HG03139 (cell line): ENCODE results near the gene CCR6.
A peak's percentile ranks its signal among the peaks of the same experiment; 100 is the strongest.

ENCODE experiments used
- ATAC-seq: cut with Tn5 transposase; IDR thresholded peaks from one replicate; pipeline ENCODE4 v1.9.1; 2021; ENCODE audit not compliant: unreplicated experiment

The CCR6 gene

DNA sequence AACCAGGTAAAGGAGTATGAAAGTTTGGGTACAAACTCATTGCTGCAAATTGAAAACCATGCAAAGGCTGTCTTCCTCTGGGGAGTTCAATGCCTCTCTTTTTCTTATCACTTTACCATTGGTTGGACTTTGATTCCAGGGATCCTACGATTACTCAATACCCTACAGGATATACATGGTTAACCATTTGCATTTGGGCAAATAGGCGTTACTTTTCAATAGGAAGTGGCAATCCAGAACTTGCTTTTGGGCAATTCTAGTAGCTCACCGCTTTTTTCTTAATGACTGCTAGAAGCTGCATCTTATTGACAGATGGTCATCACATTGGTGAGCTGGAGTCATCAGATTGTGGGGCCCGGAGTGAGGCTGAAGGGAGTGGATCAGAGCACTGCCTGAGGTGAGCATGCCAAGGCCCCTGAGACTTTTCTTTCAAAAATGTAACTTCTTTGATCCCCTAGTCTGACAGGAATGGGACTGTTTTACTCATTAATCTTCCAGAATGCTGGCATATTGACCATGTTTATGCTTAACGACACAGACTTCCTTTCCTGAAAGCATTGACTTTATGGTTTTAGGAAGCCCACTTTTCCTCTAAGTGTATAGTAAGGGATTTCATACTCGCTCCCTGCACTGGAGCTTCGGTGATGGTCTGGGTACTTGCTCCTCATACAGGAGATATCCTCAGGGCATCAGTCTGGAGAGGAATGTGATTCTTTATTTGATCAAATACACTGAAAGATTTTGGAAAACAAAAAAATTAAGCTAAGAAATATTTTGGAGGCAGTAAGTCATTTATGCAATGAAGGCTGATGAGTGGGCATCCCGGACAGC is at the start of gene CCR6:
TSS of gene CCR6 (plus strand) at position 270 of the 831 bp plus-strand sequence. CDS start 13,039 bp downstream, outside the sequence.
- no peak for ATAC-seq

DNA sequence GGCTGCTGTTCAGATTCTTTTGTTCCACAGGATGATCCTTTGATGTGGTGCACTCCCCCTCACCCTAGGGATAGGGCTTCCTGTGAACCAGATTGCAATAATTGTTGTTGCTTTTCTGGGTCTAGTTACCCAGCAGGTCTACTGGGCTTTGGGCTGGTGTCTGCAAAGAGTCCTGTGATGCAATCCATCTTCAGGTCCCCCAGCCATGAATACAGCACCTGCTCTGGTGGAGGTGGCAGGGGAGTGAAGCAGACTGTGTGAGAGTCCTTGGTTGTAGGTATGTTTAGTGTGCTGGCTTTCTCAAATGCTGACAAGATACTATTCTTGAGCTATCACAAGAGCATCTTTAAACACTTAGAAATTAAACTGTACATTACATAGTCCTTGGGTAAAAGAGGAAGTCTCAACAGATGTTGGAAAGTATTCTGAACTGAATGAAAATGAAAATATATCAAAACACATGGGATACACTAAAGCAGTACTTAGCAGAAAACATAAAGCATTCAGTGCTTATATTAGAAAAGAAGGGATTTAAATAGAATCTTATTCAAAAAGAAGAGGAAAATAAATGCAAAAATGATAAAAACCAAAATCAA is 49.1 kb upstream of the CCR6 start:
- no peak for ATAC-seq

DNA sequence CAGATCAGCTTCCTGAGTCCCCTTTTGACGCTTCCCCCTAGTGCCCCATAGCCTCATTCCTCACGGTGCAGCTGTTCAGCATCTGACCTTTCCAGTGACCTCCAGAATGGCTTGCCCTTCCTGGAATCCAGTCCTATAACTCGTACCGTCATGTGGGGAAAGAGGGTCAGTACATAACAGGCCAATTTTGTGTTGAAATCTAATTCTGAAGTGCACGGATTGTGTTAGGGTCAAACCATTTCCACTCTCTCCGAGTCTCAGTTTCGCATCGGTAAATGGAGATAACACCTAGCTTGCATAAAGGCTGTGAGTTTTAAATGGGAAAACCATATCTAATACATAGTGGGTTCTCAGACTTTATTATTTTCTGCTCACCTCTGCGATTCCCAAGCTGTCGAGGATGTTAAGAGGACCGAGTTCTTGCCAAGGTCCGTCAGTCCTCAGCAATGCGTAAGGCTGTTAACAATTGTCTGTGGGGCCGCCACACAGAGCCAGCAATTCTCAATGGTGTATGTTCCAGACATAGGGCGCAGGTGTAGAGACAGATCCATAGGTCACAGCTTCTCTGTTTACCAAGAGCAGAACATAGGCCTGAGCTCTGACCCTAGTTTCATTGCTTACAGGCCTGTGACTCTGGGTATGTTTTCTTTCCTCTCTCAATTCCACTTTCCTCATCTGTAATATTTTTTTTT is 45.5 kb upstream of the CCR6 start:
- ATAC-seq: no peak

DNA sequence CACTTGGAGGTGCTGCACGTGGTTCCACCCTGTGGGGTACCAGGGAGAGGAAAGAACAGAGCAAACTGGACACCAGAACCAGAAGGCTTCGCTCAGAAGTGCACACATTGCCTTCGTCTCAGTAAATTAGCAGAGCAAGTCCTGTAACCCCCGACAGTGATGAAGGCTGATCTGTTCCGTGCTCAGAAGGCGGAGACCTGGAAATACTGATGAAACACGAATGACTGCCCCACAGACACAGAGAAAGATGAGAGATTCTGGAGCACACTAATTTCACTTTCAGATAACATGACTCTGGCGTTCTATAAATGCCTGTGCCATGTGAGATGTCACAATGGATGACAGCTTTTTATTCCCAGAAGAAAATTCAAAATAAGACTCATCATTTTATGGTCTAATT is 44.2 kb upstream of the CCR6 start:
- no peak for ATAC-seq

DNA sequence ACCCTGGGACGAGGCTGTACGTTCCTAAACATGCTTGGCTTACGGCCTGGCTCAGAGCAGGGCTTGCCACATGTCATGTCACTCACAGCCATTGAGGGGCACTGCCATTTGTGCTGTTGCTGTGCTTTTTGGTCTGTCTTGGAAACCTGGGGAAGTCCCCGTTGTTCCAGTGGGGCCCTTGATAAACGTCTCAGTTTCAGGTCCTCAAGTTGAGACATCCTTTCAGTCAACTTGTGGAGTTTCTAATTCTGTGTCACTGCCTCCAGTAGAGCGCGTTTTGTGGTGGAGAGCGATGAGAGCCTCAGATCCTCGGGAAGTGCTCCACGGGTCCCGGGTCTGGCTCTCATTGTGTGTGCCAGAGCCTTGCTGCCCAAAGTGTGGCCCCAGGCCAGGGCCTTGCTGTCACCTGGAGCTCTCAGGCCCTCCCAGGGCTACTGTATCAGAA is 43.0 kb upstream of the CCR6 start:
- peak; percentile 99 for ATAC-seq

DNA sequence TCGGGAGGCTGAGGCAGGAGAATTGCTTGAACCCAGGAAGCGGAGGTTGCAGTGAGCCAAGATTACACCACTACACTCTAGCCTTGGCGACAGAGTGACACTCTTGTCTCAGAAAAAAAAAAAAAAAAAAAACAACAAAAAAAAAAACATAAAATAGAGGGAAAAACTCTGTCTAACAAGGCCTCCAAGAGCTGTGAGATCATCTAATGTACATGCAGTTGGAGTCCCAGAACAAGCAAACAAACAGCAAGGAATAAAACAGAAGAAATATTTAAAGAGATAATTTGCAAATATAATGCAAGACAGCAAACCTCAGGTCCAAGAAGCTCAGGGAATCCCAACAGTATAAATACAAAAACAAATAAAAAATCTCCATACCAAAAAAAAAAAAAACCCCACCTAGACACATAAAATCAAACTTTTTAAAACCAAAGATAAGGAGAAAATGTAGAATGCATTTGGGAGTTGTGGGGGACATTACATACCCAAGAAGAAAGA is 35.0 kb upstream of the CCR6 start:
- no peak for ATAC-seq

DNA sequence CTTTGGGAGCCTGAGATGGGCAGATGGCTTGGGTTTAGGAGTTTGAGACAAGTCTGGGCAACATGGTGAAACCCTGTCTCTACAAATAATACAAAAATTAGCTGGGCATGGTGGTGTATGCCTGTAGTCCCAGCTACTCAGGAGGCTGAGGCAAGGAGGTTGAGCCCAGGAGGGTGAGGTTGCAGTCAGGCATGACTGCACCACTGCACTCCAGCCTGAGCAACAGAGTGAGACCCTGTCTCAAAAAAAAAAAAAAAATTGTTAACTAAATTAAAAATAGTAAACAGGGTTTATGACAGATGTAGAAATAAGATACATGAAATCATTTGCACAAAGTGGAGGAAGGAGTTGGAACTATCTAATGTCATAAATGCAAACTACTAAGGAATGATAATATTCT is 34.2 kb upstream of the CCR6 start:
- ATAC-seq: peak; percentile 29

DNA sequence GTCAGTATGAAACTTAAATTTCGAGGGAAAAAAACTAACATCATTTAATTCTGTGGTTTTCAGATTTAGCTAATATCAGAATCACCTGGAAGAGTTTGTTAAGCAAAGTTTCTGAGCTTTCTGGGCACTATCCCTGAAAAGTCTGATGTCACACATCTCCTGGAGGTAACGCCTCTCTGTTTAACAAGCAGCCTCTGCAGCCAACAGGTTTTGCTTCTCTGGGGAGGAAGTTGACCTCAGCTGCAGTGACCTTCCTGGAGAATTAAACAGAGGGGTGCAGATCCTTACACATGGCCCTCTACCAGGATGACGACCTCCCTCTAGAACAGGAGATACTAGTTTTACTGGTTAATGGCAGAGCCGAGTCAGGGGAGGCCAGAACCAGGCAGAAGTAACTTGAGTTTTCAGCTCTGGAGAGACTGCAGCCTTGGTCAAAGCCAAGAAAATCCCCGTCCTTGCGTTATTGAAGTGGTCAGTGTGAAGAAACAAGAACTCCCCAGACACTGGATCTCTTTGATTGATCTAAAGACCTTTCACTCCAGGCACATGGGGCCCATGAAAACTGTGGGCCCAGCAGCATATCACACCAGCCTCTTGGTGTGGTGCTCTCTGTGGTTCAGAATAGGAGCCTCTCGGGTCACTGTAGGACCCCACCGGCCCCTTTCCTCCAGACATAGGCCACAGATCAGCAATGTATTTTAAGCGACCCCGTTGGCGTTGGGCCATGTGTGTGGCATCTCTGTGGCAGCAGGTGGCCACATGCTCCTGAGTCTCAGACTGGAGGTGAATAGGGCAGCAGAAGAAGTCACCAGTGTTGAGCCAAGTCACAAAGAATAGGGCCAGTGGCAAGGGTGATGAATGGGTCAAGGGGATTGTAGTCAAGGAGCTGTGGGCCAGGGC is 33.4 kb upstream of the CCR6 start:
- ATAC-seq: no peak

DNA sequence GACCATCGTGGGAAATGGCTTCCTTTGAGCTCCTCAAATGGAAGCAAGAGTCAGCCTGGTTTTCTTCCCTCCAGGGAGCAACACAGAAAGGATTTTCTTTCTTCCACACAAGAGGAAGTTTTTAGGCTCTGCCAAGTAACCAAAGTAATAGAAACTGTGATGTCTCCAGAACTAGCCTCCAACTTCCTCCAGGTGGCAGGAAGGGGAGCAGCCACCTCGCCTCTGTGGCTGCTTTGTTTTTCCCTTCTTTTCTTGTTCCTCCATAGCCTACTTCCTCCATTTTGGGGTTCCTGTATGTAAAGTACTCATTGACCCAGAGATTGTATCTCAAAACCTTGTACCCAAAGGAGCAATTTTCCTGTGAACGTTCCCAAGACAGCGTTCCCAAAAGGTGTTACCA is 32.7 kb upstream of the CCR6 start:
- ATAC-seq: no peak

DNA sequence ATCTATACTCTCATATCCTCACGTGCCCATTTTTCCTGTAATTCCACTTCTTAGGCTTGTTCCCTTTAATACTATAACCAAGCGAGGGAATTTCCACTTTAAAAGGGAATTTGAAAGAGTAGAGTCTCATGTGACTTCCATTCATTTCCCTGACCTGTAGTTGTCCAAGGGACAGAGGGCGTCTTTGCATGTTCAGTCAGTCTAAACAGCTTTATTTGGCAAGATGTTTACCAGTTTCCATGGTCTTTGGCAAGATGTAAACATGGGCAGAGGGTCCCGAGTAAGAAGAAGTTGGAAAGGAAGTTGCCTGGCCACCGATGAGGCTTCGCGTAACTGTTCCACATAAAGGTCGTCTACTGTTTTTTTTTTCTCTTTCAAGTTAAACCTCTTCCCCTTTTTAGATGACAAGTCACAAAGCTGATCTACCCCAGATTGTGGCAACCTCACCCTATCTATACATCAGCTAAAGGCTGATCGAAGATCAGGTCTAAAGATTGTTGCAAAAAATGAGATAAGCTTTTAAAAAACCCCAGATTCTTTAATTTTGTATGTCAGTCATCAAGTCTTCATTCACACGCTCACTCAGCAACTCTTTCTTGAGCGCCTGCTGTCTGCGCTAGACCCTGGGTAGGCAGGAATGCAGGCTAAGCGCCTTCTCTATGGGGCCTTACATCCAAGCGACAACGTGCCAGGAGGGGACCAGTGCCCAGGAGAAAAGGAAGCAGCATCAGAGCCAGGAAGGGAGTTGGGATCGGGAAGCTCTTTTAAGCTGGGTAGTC is 31.7 kb upstream of the CCR6 start:
- no peak for ATAC-seq

DNA sequence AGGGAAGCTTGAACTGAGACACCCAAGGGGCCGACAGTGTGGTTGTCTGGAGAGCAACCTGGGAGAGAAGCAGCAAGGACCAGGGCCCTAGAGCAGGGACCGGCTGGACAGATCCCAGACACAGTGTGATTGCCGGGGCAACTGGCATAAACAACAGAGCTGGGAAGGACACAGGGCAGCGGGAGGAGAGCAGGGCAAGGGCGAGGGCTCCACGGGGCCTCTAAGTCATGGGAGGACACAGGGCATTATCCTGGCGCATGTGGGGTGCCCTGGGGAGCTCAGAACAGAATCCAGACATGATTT is 31.1 kb upstream of the CCR6 start:
- ATAC-seq: no peak

DNA sequence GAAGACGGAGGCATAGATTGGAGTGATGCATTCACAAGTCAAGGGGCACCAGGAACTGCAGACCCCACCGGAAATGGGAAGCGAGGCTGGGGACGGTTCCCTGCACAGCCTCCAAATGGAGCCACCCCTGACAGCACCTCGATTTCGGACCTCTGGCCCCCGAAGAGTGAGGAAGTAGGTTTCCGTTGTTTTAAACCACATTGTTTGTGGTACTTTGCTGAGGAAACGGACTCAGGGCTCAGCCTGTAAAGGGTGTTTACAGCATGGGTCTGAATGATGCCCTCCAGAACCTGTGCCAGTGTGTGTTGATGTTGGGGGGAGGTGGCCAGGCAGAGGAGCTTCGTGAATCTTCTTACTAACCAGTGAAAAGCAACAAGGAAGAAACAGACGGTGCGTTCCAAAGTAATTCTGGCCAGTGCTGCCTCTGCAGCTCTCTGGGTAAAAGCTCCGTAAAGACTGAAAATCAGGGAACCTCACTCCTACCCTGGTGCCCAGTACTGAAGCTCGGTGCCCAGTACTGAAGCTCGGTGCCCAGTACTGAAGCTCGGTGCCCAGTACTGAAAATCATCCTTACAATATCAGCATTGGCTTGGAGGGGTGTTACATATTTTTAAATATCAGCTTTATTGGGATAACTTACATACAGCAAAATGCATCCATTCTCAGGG is 30.1 kb upstream of the CCR6 start:
- no peak for ATAC-seq

DNA sequence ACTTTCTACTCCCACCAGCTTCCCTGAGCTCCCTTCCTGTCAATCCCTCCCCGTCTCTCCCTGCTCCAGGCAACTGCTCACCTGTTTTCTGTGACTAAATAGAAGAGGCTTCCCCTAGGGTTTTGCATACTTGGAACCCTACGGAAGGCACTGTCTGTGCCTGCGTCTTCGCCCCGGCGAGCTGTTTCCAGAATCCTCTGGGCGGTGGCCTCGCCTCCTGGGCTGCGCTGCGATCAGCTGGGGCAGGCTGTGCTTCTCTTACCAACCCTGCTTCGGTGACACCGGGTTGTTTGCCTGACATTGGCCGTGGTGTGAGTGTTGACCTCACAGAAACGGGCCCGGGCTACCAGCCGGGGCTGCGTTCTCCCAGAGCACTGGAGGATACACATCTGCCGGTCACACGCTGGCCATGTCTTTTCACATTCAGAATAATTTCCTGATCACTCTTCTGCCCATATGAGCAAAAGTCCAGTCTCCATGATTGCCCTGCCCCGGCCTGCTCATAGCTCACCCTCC is 29.4 kb upstream of the CCR6 start:
- no peak for ATAC-seq

DNA sequence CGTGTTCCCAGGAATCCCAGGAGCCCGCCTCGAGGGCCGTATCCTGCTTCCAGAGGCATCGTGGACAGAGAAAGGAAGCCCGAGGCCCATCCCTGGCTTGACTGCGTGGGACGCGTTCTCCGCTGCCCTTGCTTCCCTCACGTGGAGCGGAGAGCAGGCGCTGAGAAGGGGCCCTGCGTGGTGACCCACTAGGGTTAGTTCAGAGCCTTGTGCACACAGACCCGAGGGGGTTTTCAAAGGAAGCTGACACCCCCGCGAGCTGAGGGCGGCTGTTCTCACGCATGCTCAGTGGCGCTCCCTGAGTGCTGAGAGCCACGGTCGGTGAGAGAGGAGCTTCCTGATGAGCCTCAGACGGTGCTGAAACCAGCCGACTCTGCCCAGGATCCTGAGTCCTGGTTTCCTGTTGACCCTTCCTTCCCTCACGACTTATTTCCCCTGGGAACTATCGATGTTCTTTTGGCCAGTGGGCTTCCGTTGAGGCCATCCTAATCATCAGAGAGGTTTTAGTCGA is 28.9 kb upstream of the CCR6 start:
- ATAC-seq: peak; percentile 33

DNA sequence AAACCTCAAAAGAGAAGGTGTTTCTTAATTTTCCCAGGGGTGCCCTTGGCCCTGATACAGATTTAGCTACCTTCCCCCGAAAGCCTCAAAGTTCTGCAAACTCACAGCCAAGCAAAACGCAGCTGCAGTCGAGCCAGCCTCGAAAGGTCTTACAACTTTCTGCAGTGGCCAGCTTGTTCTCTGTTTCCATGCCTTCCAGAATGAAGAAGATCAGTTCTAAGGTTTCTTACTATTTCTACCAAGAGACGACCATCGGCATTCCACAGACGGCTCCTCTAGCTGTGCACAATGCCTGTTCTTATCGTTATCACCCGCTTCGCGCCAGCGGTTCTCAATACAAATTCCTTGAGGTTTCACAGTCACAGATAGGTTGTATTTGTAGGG is 28.5 kb upstream of the CCR6 start:
- peak; percentile 10 for ATAC-seq

DNA sequence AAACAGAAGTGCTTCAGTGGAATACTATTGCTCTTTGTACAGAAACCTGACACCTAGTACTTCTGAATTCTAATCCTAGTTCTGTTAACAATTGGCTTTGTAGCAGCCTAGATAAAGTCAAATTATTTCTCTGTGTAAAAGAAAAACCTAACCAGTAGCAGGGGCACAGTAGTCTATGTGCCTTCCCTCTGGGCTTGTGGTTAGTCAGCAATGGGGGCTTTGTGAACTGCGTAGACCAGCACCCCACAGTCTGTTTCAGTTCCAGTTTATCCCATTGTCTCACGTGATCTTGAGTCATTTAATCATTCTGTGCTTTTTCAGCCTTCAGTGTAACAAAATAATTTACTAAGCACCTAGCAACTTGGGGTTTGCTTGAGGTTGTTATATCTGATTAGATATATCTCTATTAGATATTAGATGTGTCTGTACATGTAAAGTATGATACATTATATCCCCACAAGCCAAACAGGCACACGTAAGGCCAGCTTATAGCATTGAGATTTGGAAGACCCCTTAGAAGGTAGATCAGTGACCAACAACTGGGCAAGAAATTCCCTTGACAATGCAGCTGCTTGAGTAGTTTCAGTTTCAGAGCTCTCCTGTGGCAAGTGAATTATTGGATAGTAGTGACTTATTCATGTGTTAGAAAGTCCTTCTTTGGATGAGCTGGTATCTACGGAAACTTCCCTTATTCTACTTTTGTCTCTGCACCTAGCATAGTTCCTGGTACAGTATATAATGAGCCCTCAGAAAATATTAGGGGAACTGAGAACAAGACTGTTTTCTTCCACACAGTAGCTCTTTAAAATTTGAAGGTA is 27.9 kb upstream of the CCR6 start:
- peak; percentile 42 for ATAC-seq

DNA sequence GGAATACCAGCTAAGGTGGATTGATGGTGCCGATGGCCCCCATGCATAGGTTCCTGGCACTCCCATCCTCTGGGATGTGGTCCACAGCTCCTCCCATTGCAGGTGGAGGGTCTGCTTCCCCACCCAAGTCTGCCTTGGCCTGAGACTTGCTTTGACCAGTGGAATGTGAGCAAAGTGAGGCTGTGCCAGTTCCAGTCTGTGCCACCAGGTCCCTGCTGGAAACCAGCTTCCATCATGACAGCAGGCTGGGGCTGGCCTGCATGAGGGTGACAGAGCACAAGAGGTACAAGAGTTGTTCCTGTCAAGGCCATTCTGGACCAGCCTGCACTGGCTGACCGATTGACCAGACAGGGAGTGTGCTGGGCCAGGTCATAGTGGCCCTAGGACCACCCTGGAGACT is 27.0 kb upstream of the CCR6 start:
- ATAC-seq: no peak

DNA sequence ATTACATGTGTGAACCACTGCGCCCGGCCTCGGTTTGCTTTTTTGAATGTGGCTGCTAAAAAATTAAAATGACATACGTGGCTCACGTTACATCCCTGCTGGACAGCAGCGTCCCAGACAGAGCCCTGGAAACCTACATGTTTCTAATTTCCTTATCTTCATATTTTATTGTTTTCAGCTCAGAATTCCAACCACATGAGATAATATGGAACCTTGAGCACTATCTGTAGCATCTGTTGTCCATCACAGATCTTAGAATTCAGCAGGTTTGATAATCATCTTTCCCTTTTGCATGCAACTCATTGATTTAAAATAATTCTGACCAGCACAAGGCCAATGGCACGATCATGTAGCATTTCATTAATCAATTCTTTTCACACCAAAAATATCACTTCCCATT is 25.9 kb upstream of the CCR6 start:
- ATAC-seq: no peak
